CD1c-positive myeloid dendritic cell (primary cell): ENCODE measurements around the gene PCDHA4.
"Not testable (repeated sequence)": the region's sequence is repeated elsewhere in the genome, so short reads cannot be mapped to it uniquely, and the experiment has no call there.

Experiments
- DNase-seq: peaks from one replicate; pipeline ENCODE4 v3.0.0-alpha.2; 2016; ENCODE audit errors: extremely low spot score

The PCDHA4 gene

GRCh38 chr5:140806834-140807775, at the start of gene PCDHA4:
Gene PCDHA4, plus strand, starts transcription at chr5:140807068.
- no peak for DNase-seq

- DNase-seq = no peak
Observed at GRCh38 chr5:140764177-140764973, 42.5 kb upstream of the PCDHA4 start.

DNA sequence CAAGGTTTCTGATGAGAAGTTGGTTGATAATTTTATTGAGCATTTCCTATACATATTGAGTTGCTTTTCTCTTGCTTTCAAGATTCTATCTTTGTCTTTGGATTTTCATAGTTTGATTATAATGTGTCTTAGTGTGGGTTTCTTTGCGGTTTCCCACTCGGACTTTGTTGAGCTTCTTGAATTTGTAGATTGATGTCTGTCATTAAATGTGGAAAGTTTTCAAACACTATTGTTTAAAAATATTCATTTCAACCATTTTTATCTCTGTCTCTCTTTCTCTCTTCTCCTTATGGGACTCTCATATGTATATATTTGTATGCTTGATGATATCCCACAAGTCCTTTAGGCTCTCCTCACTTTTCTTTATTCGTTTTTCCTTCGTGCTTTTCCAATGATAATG, 39.4 kb upstream of the PCDHA4 start:
- no peak for DNase-seq

GRCh38 chr5:140780512-140780911, 26.4 kb upstream of the PCDHA4 start:
- no peak for DNase-seq

DNA sequence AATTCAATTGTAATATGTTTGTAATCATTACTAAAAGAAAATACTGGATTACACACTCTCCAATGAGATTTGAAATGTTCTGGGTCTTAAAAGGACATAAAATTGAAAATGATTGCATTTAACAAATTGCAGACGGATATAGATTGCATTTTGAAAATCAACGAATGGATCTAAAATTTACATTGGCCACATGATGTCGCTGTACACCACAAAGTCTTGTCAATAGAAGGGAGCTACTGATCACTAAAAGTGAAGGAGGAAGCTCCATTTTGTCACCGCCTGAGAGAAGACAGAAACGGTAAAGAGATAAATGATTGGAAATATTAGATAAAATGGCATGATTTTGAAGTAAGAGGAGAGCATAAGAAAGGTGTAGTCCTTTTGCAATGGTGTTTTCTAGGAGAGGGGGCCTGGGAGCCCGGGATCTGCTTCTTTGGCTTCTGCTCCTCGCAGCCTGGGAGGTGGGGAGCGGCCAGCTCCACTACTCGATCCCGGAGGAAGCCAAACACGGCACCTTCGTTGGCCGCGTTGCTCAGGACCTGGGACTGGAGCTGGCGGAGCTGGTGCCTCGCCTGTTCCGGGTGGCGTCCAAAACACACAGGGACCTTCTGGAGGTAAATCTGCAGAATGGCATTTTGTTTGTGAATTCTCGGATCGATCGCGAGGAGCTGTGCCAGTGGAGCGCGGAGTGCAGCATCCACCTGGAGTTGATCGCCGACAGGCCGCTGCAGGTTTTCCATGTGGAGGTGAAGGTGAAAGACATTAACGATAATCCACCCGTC, 20.8 kb upstream of the PCDHA4 start, which contains the start of gene PCDHA1:
Gene PCDHA1, plus strand, starts transcription at position 236 of the 782 bp plus-strand sequence.
- no peak for DNase-seq

GRCh38 chr5:140787422-140787821, 19.4 kb upstream of the PCDHA4 start:
- DNase-seq = not testable (repeated sequence)

- not testable (repeated sequence) for DNase-seq
Observed at GRCh38 chr5:140787849-140788504, 18.9 kb upstream of the PCDHA4 start.

DNA sequence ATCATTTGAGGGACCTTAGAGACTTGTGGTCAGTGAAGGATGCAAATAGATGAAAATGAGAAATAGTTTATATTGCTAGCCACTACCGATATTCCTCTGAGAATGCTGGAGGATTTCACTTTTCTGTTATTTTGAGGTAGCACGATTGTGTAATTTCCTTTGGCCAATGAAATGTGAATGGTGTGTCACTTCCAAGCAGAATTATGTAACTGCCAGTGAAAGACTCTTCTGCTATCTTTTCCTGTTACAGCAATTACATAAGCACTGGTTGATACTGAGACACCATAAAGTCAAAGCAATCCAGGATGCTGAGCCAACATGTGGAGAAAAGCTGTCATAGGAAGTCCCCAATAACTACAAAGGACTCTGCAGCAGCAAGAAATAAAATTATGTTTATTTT, 15.8 kb upstream of the PCDHA4 start:
- no peak for DNase-seq

DNA sequence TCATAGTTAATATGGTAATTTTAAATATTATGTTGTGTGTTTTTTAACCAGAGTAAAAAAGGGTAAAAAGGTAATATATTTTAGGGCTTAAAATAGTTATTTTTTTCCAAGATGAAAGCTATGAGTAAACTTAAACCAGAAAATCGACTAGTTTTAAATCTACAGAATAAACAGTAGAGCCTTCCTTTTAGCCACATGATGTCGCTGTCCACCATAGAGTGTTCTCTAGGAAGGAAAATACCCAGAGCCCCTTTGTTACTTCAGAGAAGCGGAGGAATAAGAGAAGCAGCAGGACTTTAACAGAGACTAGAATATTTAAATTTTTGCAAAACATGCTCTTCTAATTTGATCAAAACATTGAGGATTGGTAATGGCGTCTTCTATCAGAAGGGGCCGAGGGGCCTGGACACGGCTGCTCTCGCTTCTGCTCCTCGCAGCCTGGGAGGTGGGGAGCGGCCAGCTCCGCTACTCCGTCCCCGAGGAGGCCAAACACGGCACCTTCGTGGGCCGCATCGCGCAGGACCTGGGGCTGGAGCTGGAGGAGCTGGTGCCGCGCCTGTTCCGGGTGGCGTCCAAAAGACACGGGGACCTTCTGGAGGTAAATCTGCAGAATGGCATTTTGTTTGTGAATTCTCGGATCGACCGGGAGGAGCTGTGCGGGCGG, 12.1 kb upstream of the PCDHA4 start, which contains the start of gene PCDHA2:
Gene PCDHA2, plus strand, starts transcription at position 258 of the 664 bp plus-strand sequence.
- DNase-seq = no peak

DNA sequence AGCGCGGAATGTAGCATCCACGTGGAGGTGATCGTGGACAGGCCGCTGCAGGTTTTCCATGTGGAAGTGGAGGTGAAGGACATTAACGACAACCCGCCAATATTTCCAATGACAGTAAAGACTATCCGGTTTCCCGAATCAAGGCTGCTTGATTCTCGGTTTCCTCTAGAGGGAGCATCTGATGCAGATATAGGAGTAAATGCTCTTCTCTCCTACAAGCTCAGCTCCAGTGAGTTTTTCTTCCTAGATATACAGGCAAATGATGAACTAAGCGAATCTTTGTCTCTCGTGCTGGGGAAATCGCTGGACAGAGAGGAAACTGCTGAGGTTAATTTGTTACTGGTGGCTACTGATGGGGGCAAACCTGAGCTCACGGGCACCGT, 11.6 kb upstream of the PCDHA4 start:
- no peak for DNase-seq

GRCh38 chr5:140796072-140796717, 10.7 kb upstream of the PCDHA4 start:
- DNase-seq = not testable (repeated sequence)

- DNase-seq = no peak
Observed at GRCh38 chr5:140796718-140797095, 10.2 kb upstream of the PCDHA4 start.

GRCh38 chr5:140800816-140801493, 5.9 kb upstream of the PCDHA4 start, which contains the start of gene PCDHA3:
Gene PCDHA3, plus strand, starts transcription at chr5:140801057.
- no peak for DNase-seq

GRCh38 chr5:140801494-140801841, 5.4 kb upstream of the PCDHA4 start:
- DNase-seq = no peak

DNA sequence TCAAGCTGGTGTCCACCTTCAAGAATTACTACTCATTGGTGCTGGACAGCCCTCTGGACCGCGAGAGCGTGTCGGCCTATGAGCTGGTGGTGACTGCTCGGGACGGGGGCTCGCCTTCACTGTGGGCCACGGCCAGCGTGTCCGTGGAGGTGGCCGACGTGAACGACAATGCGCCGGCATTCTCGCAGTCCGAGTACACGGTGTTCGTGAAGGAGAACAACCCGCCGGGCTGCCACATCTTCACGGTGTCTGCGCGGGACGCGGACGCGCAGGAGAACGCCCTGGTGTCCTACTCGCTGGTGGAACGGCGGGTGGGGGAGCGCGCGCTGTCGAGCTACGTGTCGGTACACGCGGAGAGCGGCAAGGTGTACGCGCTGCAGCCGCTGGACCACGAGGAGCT, 4.5 kb upstream of the PCDHA4 start:
- not testable (repeated sequence) for DNase-seq

DNA sequence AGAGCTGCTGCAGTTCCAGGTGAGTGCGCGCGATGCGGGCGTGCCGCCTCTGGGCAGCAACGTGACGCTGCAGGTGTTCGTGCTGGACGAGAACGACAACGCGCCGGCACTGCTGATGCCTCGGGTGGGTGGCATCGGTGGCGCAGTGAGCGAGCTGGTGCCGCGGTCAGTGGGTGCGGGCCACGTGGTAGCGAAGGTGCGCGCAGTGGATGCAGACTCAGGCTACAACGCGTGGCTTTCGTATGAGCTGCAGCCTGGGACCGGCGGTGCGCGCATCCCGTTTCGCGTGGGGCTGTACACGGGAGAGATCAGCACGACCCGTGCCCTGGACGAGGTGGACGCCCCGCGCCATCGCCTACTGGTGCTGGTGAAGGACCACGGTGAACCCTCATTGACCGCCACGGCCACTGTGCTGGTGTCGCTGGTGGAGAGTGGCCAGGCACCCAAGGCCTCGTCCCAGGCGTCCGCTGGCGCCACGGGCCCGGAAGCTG, 4.0 kb upstream of the PCDHA4 start:
- no peak for DNase-seq

GRCh38 chr5:140808241-140808888, 1.5 kb downstream of the PCDHA4 start:
- DNase-seq = not testable (repeated sequence)

GRCh38 chr5:140808889-140809291, 2.0 kb downstream of the PCDHA4 start:
- DNase-seq = no peak
